ENCODE data around the gene ERI3. TPM values are rescaled to one million over a fixed set of nuclear protein-coding genes. Genes with fewer than 3 reads are reported as not detected.

The ERI3 gene
- total and polyA plus RNA-seq, 2 donors (not counting 3 experiments of a cell fraction or from before 2014, with no cell fraction given) = 45.3 to 94.0 TPM

GRCh38 chr1:44223187-44223610 is 131.9 kb downstream of the ERI3 start:
- no peak overlapping the region for H3K4me2 ChIP-seq (ENCODE audit: insufficient read depth, low read length)
- no peaks in the 10 kb centered on the region for H3K27me3 ChIP-seq (ENCODE audit: control insufficient read depth in 2 of 2, insufficient read depth in 2 of 2, low read length in 2 of 2)
- no peak overlapping the region for H2AFZ ChIP-seq (ENCODE audit: low read depth, low read length)
- ChIA-PET POLR2A (no interaction called here), CTCF (no interaction called here)
- no peaks in the 10 kb centered on the region for H4K20me1 ChIP-seq (replicated peaks; ENCODE audit: control insufficient read depth, extremely low read depth, insufficient read depth, low read length)
- DNase-seq (ENCODE audit: low read depth, low spot score) (no peak), FAIRE-seq (no peak)
- H3K9ac ChIP-seq (replicated peaks; ENCODE audit: extremely low read depth, insufficient read depth, low read length) = no peak overlapping the region
- TF ChIP-seq POLR2A (IDR thresholded peaks at IDR 0.05; ENCODE audit: low read depth, low read length) = no peak
- no peak for TF ChIP-seq EZH2 (IDR thresholded peaks at IDR 0.05; ENCODE audit: borderline replicate concordance, low read depth, low read length, severe bottlenecking)
- TF ChIP-seq JUN (IDR thresholded peaks at IDR 0.05; ENCODE audit: borderline replicate concordance, insufficient read depth, insufficient read length, low read depth) = no peak
- TF ChIP-seq GATA2 (IDR thresholded peaks at IDR 0.05; ENCODE audit: insufficient read depth, insufficient read length, low read depth, low read length) = no peak
- TF ChIP-seq, protein P1, sequence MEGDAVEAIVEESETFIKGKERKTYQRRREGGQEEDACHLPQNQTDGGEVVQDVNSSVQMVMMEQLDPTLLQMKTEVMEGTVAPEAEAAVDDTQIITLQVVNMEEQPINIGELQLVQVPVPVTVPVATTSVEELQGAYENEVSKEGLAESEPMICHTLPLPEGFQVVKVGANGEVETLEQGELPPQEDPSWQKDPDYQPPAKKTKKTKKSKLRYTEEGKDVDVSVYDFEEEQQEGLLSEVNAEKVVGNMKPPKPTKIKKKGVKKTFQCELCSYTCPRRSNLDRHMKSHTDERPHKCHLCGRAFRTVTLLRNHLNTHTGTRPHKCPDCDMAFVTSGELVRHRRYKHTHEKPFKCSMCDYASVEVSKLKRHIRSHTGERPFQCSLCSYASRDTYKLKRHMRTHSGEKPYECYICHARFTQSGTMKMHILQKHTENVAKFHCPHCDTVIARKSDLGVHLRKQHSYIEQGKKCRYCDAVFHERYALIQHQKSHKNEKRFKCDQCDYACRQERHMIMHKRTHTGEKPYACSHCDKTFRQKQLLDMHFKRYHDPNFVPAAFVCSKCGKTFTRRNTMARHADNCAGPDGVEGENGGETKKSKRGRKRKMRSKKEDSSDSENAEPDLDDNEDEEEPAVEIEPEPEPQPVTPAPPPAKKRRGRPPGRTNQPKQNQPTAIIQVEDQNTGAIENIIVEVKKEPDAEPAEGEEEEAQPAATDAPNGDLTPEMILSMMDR (IDR thresholded peaks at IDR 0.05; ENCODE audit: extremely low read depth in 1 of 2, insufficient read depth in 1 of 2, low read depth in 1 of 2, low read length in 2 of 2) = no peak
- TF ChIP-seq MYC (IDR thresholded peaks at IDR 0.05; ENCODE audit: low read depth, low read length) = no peak
- TF ChIP-seq FOS (IDR thresholded peaks at IDR 0.05; ENCODE audit: borderline replicate concordance, insufficient read depth, low read length) = no peak
- no TSS peak for BruUV-seq (replicated peaks)
- no peak overlapping the region for H3K27ac ChIP-seq (ENCODE audit: insufficient read depth, low read depth, low read length)
- H3K79me2 ChIP-seq (ENCODE audit: control insufficient read depth, insufficient read depth, low read length) = no peaks in the 10 kb centered on the region
- H3K4me1 ChIP-seq (ENCODE audit: control insufficient read depth, extremely low read depth, insufficient read depth, low read length) = no peaks in the 10 kb centered on the region
- peaks cover 4 to 31% of the 10 kb centered on the region in 2 experiments for H3K36me3 ChIP-seq (ENCODE audit: control insufficient read depth in 2 of 2, extremely low read depth in 1 of 2, insufficient read depth in 2 of 2, low read length in 2 of 2)
- intact Hi-C loops (cut with micrococcal nuclease) (no loop called here), dilution Hi-C loops (cut with MboI; ENCODE audit: extremely low pct_ligation_motif_present, low sequenced_read_pairs) (no loop called here)
- H3K9me1 ChIP-seq (replicated peaks; ENCODE audit: control insufficient read depth, extremely low read depth, insufficient read depth, low read length) = no peaks in the 10 kb centered on the region
- H3K4me3 ChIP-seq (replicated peaks in 1 of 3; ENCODE audit: insufficient read depth in 1 of 3, low read depth in 1 of 3, low read length in 3 of 3) = no peak overlapping the region
- H3K9me3 ChIP-seq (replicated peaks; ENCODE audit: control insufficient read depth, insufficient read depth, low read length) = no peaks in the 10 kb centered on the region

All from endothelial cell of umbilical vein (primary cell).